ENCODE measurements around the gene ATP6V1F.

GRCh38 chr7:128890306-128891109 lies 27.9 kb downstream of the ATP6V1F start:
- no peak for TF ChIP-seq CTCF (conservative IDR thresholded peaks at IDR 0.05; ENCODE audit: low read length)
- TF ChIP-seq EZH2phosphoT487 (IDR thresholded peaks at IDR 0.05; ENCODE audit: borderline replicate concordance, low read depth, low read length) = no peak

Measured in OCI-LY7 (cell line).